ENCODE results near the gene WEE2. TPM values are rescaled to one million over a fixed set of nuclear protein-coding genes. Genes with fewer than 3 reads are reported as not detected.

WEE2 gene
- total RNA-seq, 1 donor from 2014 or later, result not detected

DNA sequence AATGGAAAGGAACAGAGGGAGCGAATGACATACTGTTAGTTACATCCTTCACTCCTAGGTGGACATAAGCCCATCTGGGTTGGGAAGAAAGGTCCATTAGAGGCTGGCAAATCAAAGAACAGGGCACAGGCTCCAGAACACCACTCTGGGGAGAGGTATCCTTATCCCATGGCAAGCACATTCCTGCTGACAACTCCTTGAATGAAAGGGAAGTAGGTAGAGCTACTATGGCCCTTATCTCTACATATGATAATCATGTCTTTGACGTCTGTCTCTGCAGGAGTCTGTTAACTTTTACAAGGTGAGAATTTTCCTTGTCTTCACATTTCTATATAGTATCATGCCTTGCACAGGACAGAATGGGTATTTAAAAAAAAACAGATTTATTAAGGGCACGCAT is 16.6 kb upstream of the WEE2 start:
- no peaks in the 10 kb centered on the region for H3K27me3 ChIP-seq
- peaks cover 10% of the 10 kb centered on the region for H3K4me1 ChIP-seq
- no peaks in the 10 kb centered on the region for H3K9me3 ChIP-seq
- no peak overlapping the region for H3K27ac ChIP-seq
- no peaks in the 10 kb centered on the region for H3K36me3 ChIP-seq
- TF ChIP-seq POLR2AphosphoS5 (IDR thresholded peaks at IDR 0.05; ENCODE audit: insufficient read depth in 1 of 2, low read depth in 1 of 2), result no peak
- TF ChIP-seq POLR2A (IDR thresholded peaks at IDR 0.05), result no peak
- intact Hi-C loops (cut with DNase I), result loop anchor here (5.0 kb wide), 1 partner anchor 556 kb away; no protein-coding TSS in a partner anchor
- H3K4me3 ChIP-seq, result no peak overlapping the region
- DNase-seq (ENCODE audit: extremely low spot score in 2 of 2), result no peak

DNA sequence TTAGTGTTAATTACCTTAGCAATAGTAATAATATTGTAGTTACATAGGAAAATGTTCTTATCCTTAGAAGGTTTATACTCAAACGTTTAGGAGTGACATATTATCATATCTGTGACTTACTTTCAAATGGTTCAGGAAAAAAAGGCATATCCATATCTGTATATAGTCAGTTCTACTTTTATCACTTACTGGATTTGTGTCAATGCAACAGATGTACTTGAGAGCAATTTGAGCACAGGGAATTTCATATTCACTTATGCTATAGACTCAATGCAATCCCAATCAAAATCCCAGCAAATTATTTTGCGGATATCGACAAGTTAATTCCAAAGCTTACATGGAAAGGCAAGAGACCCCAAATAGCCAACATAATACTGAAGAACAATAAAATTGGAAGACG is 16.2 kb upstream of the WEE2 start:
- H3K4me1 ChIP-seq, result peaks cover 6% of the 10 kb centered on the region
- no peak overlapping the region for H3K4me3 ChIP-seq
- intact Hi-C loops (cut with DNase I), result loop anchor here (5.0 kb wide), 1 partner anchor 555 kb away; no protein-coding TSS in a partner anchor
- no peak overlapping the region for H3K27ac ChIP-seq
- no peaks in the 10 kb centered on the region for H3K27me3 ChIP-seq
- H3K9me3 ChIP-seq, result no peaks in the 10 kb centered on the region
- no peaks in the 10 kb centered on the region for H3K36me3 ChIP-seq
- TF ChIP-seq POLR2A (IDR thresholded peaks at IDR 0.05) (no peak), POLR2AphosphoS5 (IDR thresholded peaks at IDR 0.05; ENCODE audit: insufficient read depth in 1 of 2, low read depth in 1 of 2) (no peak)
- TF ChIP-seq, protein P1, sequence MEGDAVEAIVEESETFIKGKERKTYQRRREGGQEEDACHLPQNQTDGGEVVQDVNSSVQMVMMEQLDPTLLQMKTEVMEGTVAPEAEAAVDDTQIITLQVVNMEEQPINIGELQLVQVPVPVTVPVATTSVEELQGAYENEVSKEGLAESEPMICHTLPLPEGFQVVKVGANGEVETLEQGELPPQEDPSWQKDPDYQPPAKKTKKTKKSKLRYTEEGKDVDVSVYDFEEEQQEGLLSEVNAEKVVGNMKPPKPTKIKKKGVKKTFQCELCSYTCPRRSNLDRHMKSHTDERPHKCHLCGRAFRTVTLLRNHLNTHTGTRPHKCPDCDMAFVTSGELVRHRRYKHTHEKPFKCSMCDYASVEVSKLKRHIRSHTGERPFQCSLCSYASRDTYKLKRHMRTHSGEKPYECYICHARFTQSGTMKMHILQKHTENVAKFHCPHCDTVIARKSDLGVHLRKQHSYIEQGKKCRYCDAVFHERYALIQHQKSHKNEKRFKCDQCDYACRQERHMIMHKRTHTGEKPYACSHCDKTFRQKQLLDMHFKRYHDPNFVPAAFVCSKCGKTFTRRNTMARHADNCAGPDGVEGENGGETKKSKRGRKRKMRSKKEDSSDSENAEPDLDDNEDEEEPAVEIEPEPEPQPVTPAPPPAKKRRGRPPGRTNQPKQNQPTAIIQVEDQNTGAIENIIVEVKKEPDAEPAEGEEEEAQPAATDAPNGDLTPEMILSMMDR (IDR thresholded peaks at IDR 0.05), result no peak
- DNase-seq (ENCODE audit: extremely low spot score in 2 of 2), result no peak

DNA sequence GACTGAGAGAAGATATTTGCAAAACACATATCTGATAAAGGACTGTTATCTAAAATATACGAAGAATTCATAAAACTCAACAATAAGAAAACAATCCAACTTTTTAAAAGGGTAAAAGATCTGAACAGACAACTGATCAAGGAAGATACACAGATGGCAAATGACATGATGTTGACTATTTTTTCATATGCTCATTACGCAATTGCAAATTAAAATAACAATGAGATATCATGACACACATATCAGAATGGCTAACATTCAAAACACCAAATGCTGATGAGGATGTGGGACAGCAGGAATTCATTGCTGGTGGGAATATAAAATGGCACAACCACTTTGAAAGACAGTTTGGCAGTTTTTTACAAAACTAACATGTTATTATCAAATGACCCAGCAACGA is 15.1 kb upstream of the WEE2 start:
- Histone ChIP-seq H3K9me3 (no peaks in the 10 kb centered on the region), H3K27me3 (no peaks in the 10 kb centered on the region), H3K27ac (no peak overlapping the region), H3K36me3 (no peaks in the 10 kb centered on the region), H3K4me3 (no peak overlapping the region), H3K4me1 (peaks cover 6% of the 10 kb centered on the region)
- intact Hi-C loops (cut with DNase I), result loop anchor here (5.0 kb wide), 1 partner anchor 554 kb away; no protein-coding TSS in a partner anchor
- TF ChIP-seq POLR2A (IDR thresholded peaks at IDR 0.05) (no peak), POLR2AphosphoS5 (IDR thresholded peaks at IDR 0.05; ENCODE audit: insufficient read depth in 1 of 2, low read depth in 1 of 2) (no peak)
- TF ChIP-seq, protein P1 (IDR thresholded peaks at IDR 0.05), result no peak
- no peak for DNase-seq (ENCODE audit: extremely low spot score in 2 of 2)

DNA sequence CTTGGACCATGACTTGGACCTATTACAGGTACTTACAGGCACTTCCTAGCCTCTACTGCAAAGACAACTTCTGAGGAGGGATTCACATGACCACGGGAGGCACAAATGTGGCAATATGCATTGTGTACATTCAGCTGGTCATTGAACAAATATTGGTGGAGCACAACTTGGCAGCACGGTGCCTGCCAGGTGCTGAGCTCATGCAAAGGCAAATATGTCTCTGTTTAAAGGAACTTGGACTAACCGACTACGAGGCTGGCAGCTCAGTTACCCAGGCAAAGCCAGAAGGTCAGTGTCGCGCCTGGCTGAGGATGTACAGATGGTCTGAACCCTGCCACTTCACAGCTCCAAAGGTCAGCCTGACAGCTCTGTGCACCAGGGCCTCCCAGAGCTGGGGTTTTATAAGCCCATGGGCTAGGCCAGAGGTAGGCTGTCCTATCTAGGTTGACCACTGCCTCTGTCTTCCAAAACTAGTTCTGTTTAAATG is 12.3 kb upstream of the WEE2 start:
- no peak for DNase-seq (ENCODE audit: extremely low spot score in 2 of 2)
- intact Hi-C loops (cut with DNase I), result no loop called here
- H3K4me1 ChIP-seq, result peaks cover 28% of the 10 kb centered on the region
- H3K4me3 ChIP-seq, result no peak overlapping the region
- no peaks in the 10 kb centered on the region for H3K9me3 ChIP-seq
- no peaks in the 10 kb centered on the region for H3K27me3 ChIP-seq
- H3K27ac ChIP-seq, result no peak overlapping the region
- no peaks in the 10 kb centered on the region for H3K36me3 ChIP-seq
- TF ChIP-seq POLR2A (IDR thresholded peaks at IDR 0.05), result no peak
- no peak for TF ChIP-seq POLR2AphosphoS5 (IDR thresholded peaks at IDR 0.05; ENCODE audit: insufficient read depth in 1 of 2, low read depth in 1 of 2)
- TF ChIP-seq, protein P1 (IDR thresholded peaks at IDR 0.05), result no peak

DNA sequence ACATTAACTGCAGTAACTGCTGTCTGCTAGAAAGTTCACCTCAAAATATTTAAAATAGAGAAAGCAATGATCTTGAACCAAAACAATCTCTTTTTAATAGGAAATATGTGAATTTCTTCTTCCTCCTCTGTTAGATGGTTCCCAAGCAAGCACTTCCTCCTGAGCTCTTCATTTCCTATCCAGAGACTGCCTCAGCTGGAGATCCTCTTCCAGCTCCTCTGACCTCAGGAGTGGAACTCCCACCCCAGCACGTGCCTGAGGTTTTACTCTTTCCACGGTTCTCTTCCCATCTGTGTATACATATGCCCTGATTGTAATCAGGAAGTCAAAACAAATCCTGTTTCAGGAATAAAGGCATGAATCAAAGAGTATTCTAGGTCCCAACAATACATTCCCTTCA is 11.8 kb upstream of the WEE2 start:
- Histone ChIP-seq H3K9me3 (no peaks in the 10 kb centered on the region), H3K27me3 (no peaks in the 10 kb centered on the region), H3K4me3 (no peak overlapping the region), H3K4me1 (peaks cover 32% of the 10 kb centered on the region), H3K36me3 (no peaks in the 10 kb centered on the region), H3K27ac (no peak overlapping the region)
- intact Hi-C loops (cut with DNase I), result no loop called here
- DNase-seq (ENCODE audit: extremely low spot score in 2 of 2), result no peak
- no peak for TF ChIP-seq POLR2A (IDR thresholded peaks at IDR 0.05)
- TF ChIP-seq POLR2AphosphoS5 (IDR thresholded peaks at IDR 0.05; ENCODE audit: insufficient read depth in 1 of 2, low read depth in 1 of 2), result no peak
- TF ChIP-seq, protein P1 (IDR thresholded peaks at IDR 0.05), result no peak
